ENCODE measurements around the gene KIAA0825.

DNA sequence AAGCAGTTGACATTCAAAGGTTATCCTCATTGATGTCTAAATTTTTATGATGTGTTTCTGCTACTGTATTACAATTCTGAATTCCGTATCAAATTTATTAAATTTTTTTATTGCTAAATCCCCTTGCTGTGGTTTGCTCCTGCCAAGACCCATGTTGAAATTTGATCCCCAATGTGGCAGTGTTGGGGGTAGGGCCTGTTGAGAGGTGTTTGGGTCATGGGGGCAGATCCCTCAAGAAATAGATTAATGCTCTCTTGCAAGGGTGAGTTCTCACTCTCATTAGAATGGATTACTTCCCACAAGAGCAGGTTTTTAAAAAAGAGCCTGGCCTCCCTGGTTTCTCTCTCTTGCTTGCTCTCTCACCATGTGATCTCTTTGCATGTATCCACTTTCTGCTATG lies 442.5 kb downstream of the KIAA0825 start:
- no peak for TF ChIP-seq EZH2 (IDR thresholded peaks at IDR 0.05; ENCODE audit: borderline replicate concordance, low read depth, low read length, severe bottlenecking)
- no peak for TF ChIP-seq CTCF (IDR thresholded peaks at IDR 0.05; ENCODE audit: borderline replicate concordance, extremely low read depth, low read length, poor library complexity, severe bottlenecking)
